ENCODE results near the gene PSORS1C2.

- TF ChIP-seq EZH2 (IDR thresholded peaks at IDR 0.05; ENCODE audit: borderline replicate concordance), result no peak
- TF ChIP-seq, protein P1, sequence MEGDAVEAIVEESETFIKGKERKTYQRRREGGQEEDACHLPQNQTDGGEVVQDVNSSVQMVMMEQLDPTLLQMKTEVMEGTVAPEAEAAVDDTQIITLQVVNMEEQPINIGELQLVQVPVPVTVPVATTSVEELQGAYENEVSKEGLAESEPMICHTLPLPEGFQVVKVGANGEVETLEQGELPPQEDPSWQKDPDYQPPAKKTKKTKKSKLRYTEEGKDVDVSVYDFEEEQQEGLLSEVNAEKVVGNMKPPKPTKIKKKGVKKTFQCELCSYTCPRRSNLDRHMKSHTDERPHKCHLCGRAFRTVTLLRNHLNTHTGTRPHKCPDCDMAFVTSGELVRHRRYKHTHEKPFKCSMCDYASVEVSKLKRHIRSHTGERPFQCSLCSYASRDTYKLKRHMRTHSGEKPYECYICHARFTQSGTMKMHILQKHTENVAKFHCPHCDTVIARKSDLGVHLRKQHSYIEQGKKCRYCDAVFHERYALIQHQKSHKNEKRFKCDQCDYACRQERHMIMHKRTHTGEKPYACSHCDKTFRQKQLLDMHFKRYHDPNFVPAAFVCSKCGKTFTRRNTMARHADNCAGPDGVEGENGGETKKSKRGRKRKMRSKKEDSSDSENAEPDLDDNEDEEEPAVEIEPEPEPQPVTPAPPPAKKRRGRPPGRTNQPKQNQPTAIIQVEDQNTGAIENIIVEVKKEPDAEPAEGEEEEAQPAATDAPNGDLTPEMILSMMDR (IDR thresholded peaks at IDR 0.05; ENCODE audit: poor library complexity), result no peak
- no peak for TF ChIP-seq EZH2phosphoT487 (IDR thresholded peaks at IDR 0.05; ENCODE audit: low read depth, severe bottlenecking, unreplicated experiment)
Observed at GRCh38 chr6:31162463-31163165, 23.7 kb upstream of the PSORS1C2 start.

All from hepatocyte (in vitro differentiated cells).